ENCODE data around the gene ACAD11. TPM values are rescaled to one million over a fixed set of nuclear protein-coding genes. Genes with fewer than 3 reads are reported as not detected.

ACAD11 gene
- total and polyA plus RNA-seq, 9 of the 15 experiments (the other 6 are each of a cell fraction or from before 2014, with no cell fraction given), result 1.3 to 8.4 (median 4.0) TPM

- TF ChIP-seq ZNF699 (CRISPR knock-in tag; IDR thresholded peaks at IDR 0.05; ENCODE audit: insufficient replicate concordance), result no peak
Measured at GRCh38 chr3:132654190-132654589, 5.4 kb downstream of the ACAD11 start (continued).

DNA sequence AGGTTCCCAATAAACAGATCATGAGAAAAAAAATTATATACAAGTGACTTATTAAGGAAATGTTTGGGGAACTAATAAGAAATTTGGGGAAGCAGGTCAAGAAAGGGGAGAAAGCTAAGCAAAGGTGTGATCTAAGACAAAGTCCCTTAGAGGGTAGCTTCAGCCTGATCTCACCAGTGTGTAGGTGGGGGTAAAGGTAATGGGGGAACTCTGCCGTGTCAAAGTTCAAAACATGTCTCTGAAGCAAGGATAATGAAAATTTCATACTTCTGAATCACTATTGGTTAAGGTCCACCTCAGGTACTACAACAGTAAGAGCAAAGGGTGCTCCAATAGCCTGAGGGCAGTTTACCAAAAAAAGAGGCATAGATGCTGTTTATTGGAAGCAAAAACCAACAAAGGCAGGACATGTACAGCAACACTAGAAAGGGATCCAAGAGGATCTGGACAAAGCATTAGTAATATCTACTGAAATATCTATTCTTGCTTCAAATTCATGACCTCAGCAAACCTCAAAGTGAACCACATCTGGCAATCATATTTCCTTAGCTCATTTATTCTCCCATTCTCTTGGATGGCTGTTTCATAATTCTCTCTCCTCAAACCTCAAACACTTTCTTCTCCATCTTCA is 6.9 kb downstream of the ACAD11 start:
- no peak overlapping the region for H2AFZ ChIP-seq (ENCODE audit: low read depth, low read length)
- FAIRE-seq (no peak), DNase-seq (ENCODE audit: extremely low read depth in 1 of 4, low spot score in 3 of 4) (no peak), ATAC-seq (no peak)
- H3K27ac ChIP-seq (ENCODE audit: extremely low read depth, low read depth, low read length), result no peak overlapping the region
- 45% methylated on average over 1 of the region's 1 CpG for WGBS (ENCODE audit: insufficient coverage, low coverage, missing lambda C conversion rate)
- in situ Hi-C loops (cut with MboI), result no loop called here
- no peak overlapping the region for H3K9ac ChIP-seq (ENCODE audit: insufficient read depth in 1 of 2, low read depth in 2 of 2, low read length in 2 of 2)
- ChIA-PET POLR2A (no interaction called here), CTCF (ENCODE audit: low intra/inter-chr PET ratio) (no interaction called here)
- H3K4me3 ChIP-seq, result no peak overlapping the region
- no peaks in the 10 kb centered on the region for H3K9me3 ChIP-seq (replicated peaks; ENCODE audit: control insufficient read depth, insufficient read depth, low read depth, low read length)
- no peaks in the 10 kb centered on the region for H4K20me1 ChIP-seq (replicated peaks; ENCODE audit: control insufficient read depth, insufficient read depth, low read length)
- no peaks in the 10 kb centered on the region for H3K9me1 ChIP-seq (ENCODE audit: control insufficient read depth, insufficient read depth, low read length)
- H3K79me2 ChIP-seq (ENCODE audit: control insufficient read depth, insufficient read depth, low read length), result no peaks in the 10 kb centered on the region
- H3K4me1 ChIP-seq (replicated peaks in 1 of 2; ENCODE audit: control insufficient read depth in 2 of 2, insufficient read depth in 2 of 2, low read length in 2 of 2), result no peaks in the 10 kb centered on the region; a peak in 1 of 5 replicates
- H3K36me3 ChIP-seq (ENCODE audit: control insufficient read depth, insufficient read depth, low read length), result no peaks in the 10 kb centered on the region
- no peaks in the 10 kb centered on the region for H3K27me3 ChIP-seq (ENCODE audit: control insufficient read depth in 2 of 2, insufficient read depth in 2 of 2, low read length in 2 of 2)
- no peak overlapping the region for H3K4me2 ChIP-seq (ENCODE audit: insufficient read depth, low read length)
- no TSS peak for BruUV-seq (replicated peaks)
- intact Hi-C loops (cut with micrococcal nuclease), result loop anchor here (10.0 kb wide), 1 partner anchor 392 kb away; no protein-coding TSS in a partner anchor
- TF ChIP-seq SNRNP70 (optimal IDR thresholded peaks at IDR 0.05; ENCODE audit: low read depth, low read length) (no peak), ZMIZ1 (IDR thresholded peaks at IDR 0.05; ENCODE audit: low read depth in 2 of 2, low read length in 2 of 2) (no peak), ZNF695 (CRISPR knock-in tag; IDR thresholded peaks at IDR 0.05) (no peak), ZBTB9 (CRISPR knock-in tag; IDR thresholded peaks at IDR 0.05) (no peak), ETS2 (tag; IDR thresholded peaks at IDR 0.05; ENCODE audit: borderline replicate concordance, poor library complexity, severe bottlenecking) (no peak), HMGXB4 (CRISPR knock-in tag; IDR thresholded peaks at IDR 0.05) (no peak), SETDB1 (IDR thresholded peaks at IDR 0.05; ENCODE audit: low read length) (no peak)
- TF ChIP-seq, protein P1, sequence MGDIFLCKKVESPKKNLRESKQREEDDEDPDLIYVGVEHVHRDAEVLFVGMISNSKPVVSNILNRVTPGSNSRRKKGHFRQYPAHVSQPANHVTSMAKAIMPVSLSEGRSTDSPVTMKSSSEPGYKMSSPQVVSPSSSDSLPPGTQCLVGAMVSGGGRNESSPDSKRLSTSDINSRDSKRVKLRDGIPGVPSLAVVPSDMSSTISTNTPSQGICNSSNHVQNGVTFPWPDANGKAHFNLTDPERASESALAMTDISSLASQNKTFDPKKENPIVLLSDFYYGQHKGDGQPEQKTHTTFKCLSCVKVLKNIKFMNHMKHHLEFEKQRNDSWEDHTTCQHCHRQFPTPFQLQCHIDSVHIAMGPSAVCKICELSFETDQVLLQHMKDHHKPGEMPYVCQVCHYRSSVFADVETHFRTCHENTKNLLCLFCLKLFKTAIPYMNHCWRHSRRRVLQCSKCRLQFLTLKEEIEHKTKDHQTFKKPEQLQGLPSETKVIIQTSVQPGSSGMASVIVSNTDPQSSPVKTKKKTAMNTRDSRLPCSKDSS (IDR thresholded peaks at IDR 0.05; ENCODE audit: low read depth, partially characterized antibody), result no peak
